Stomach (tissue), 4 donors: ENCODE data around the gene DYNLT1.

Experiments
- POLR2A ChIP-seq, 4 donors: fragments of 450-650 bp; IDR thresholded peaks; one replicate each; pipeline ENCODE4 v1.6.1; 2016; ENCODE audit warnings: antibody characterized with exemption in 4 of 4, control low read depth in 2 of 4, mild to moderate bottlenecking in 1 of 4, moderate library complexity in 1 of 4
- POLR2AphosphoS5 ChIP-seq, 3 donors: sonication (generic); formaldehyde crosslinking; IDR thresholded peaks; one replicate each; pipeline ENCODE4 v1.6.1; 2016; ENCODE audit warnings: antibody characterized with exemption in 3 of 3
- TF ChIP-seq, protein P1 (sequence below), 7 experiments: fragments of 450-650 bp in 4 of 7; fragments of 200-600 bp in 3 of 7; sonication (generic) in 3 of 7; IDR thresholded peaks; one replicate each; pipeline ENCODE4 v1.5.1; 2016 to 2019; ENCODE audit warnings: antibody characterized with exemption in 7 of 7, control low read depth in 2 of 7, mild to moderate bottlenecking in 1 of 7

DNA sequence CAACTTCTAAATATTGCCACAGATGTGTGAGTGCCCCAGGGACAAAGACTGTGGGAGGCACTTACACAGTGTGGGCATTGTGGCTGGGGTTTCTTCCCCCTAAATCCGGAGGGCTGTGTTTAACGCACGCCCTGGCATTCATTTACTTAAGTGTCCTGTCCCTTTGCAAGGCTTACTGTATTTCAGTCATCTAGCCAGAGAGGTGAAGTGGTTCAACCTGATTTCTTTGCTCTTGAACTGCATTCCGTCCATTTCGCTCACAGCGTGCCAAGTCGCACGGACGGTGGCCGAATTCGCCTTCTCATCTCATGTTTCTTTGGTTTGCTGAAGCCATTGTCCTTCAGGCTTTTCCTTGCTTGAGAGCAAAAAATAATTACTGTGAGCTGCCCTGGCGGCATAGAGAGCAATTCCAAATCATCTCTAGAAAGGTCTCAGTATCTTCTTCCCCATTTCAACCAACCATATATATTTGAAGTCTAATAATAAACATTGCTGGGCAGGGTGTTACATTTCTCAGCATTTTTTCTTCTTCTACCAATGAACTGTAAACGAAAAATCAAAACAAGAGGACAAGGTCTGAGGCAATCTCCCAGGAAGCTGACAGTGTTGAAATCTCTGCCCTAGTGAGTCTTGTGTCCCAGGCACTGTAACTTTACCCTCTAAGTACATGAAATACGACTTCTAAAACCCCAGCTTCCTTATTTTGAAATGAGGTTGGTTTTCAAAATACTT lies 22.3 kb upstream of the DYNLT1 start:
- TF ChIP-seq, protein P1, sequence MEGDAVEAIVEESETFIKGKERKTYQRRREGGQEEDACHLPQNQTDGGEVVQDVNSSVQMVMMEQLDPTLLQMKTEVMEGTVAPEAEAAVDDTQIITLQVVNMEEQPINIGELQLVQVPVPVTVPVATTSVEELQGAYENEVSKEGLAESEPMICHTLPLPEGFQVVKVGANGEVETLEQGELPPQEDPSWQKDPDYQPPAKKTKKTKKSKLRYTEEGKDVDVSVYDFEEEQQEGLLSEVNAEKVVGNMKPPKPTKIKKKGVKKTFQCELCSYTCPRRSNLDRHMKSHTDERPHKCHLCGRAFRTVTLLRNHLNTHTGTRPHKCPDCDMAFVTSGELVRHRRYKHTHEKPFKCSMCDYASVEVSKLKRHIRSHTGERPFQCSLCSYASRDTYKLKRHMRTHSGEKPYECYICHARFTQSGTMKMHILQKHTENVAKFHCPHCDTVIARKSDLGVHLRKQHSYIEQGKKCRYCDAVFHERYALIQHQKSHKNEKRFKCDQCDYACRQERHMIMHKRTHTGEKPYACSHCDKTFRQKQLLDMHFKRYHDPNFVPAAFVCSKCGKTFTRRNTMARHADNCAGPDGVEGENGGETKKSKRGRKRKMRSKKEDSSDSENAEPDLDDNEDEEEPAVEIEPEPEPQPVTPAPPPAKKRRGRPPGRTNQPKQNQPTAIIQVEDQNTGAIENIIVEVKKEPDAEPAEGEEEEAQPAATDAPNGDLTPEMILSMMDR (IDR thresholded peaks at IDR 0.05), result no peak
- TF ChIP-seq POLR2A (IDR thresholded peaks at IDR 0.05), result no peak
- peak in 2 of 3 donors; percentile 6 to 22 for TF ChIP-seq POLR2AphosphoS5 (IDR thresholded peaks at IDR 0.05)
